ENCODE results near the gene CDK11A.

Gene CDK11A

DNA sequence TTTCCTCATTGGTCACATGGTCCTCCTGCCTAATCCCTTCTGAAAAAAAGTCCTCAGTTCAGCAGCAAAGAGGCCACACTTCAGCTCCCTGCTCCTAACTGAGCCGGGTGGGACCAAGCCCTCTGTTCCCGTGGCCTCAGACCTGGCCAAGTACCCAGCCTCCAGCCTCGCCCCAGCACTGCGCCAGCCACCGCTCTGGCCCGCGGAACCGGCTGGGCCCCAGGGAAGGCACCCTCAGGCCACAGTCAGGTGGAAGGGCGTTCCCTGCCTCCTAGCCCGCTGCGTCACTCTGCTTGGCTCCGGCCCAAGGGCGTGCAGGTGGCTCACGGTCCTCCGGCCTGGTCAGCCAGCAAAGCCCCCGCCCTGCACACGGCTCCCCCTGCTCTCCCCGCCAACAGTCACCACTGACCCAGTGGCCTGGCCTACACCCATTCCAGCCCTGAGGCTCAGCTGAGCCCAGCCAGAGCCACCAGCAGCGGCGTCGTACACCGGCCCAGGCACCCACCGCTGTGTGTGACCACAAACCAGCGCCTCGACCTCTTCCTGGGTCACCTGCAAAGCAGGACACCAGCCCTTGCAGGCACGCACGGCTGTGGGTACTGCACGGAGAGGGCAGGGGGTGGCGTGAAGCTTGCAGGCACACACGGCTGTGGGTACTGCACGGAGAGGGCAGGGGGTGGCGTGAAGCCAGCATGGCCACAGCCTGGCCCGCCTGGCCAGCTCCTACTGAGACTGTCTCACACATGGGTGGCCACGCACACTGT is 34.7 kb upstream of the CDK11A start:
- in situ Hi-C loops (cut with HindIII; ENCODE audit: low sequenced_read_pairs): loop anchor here (5.0 kb wide), 1 partner anchor 63 kb away; no protein-coding TSS in a partner anchor
- TF ChIP-seq, protein P1, sequence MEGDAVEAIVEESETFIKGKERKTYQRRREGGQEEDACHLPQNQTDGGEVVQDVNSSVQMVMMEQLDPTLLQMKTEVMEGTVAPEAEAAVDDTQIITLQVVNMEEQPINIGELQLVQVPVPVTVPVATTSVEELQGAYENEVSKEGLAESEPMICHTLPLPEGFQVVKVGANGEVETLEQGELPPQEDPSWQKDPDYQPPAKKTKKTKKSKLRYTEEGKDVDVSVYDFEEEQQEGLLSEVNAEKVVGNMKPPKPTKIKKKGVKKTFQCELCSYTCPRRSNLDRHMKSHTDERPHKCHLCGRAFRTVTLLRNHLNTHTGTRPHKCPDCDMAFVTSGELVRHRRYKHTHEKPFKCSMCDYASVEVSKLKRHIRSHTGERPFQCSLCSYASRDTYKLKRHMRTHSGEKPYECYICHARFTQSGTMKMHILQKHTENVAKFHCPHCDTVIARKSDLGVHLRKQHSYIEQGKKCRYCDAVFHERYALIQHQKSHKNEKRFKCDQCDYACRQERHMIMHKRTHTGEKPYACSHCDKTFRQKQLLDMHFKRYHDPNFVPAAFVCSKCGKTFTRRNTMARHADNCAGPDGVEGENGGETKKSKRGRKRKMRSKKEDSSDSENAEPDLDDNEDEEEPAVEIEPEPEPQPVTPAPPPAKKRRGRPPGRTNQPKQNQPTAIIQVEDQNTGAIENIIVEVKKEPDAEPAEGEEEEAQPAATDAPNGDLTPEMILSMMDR (IDR thresholded peaks at IDR 0.05; ENCODE audit: low read depth, low read length, missing control alignments): no peak
- no peak overlapping the region for H3K4me3 ChIP-seq (ENCODE audit: low read depth, low read length)
- no peak for DNase-seq (ENCODE audit: low read depth)

DNA sequence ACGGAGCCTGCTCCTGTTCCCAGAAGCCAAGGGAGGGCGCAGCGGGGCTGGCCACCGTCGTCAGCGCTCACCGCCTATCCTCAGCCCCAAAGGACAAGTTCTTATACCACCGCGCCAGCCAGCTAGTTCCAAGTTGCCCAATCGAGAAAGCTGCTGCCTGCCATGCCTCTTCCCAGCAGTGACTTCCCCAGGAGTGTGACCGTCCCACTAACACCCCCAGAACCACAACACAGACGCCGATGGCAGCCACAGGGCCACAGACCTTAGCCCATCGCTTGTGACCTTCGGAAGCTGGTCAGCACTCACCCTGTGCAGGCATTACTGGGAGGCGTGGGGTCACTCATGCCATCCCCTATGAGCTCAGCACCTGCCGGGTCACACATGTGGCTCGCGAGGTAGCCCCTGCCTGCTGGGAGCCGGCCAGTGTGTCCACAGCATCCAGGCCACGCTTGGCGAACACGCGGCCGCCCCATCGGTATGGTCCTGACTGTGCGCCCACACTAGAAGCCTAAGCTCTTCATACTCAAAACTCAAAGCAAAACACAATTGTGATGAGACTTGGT is 34.0 kb upstream of the CDK11A start:
- no peak overlapping the region for H3K4me3 ChIP-seq (ENCODE audit: low read depth, low read length)
- DNase-seq (ENCODE audit: low read depth): no peak
- TF ChIP-seq, protein P1 (IDR thresholded peaks at IDR 0.05; ENCODE audit: low read depth, low read length, missing control alignments): no peak
- in situ Hi-C loops (cut with HindIII; ENCODE audit: low sequenced_read_pairs): loop anchor here (5.0 kb wide), 1 partner anchor 64 kb away; no protein-coding TSS in a partner anchor

DNA sequence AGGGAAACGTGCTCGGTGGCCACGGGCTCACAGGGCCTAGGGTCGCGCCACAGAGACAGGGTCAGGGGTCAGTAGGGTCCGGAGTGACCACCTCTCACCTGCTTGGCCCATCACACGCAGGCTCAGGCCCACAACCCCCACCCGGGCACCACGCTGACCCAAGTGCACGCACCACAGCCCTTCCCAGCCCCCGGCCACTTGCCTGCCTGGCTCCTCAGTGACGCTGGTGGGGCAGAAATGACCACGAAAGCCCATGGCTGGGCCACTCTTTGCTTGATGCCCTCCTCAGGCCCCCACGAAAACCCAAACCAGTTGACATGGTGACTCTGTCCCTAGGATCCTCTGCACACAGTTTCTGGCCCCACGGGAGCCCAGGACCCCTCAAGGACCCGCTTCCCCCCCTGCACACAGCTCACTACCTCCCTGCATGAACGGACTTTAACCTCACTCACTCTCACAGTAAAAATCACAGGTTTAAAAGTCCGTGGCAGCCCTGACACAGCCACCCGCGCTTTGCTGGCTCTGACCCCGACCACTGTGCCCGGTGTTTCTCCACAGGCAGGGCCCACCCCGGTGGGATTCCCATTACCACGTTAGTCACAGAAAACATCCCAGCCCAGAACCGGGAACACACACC is 33.4 kb upstream of the CDK11A start:
- H3K4me3 ChIP-seq (ENCODE audit: low read depth, low read length): no peak overlapping the region
- TF ChIP-seq, protein P1 (IDR thresholded peaks at IDR 0.05; ENCODE audit: low read depth, low read length, missing control alignments): no peak
- in situ Hi-C loops (cut with HindIII; ENCODE audit: low sequenced_read_pairs): loop anchor here (5.0 kb wide), 1 partner anchor 65 kb away; no protein-coding TSS in a partner anchor
- DNase-seq (ENCODE audit: low read depth): no peak

DNA sequence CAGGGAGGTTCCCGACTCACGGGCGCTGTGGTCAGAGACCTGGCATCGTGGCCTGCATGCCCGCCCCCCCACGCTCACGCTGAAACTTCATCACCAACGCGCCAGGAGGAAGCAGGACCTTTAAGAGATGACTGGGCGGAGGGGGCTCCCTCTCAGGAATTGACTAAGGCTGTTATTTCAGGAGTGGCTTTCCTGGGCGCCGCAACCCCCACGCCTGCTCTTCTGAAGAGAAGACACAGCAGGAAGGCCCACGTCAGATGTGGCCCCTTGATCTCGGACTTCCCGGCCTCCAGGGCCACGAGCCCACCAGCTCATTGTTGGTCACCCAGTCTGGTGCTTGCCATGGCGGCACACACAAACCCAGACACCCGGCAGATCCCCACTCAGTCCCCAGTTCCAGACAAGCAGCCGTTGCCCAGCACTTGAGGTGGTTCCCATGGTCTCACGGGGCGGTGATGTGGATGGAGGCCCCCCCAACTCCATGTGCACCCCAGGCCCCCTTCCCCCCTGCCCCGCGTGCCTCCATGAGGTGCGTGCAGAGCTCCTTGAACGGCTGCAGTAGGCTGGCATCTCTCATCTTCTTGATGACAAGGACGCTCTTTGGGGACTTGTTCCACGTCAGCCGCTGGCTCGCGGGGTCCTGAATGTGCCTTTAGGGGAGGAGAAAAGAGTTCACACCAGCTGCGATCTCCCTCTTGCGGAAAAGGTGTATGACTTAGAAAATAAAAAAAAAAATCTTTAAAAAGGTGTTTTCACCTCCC is 32.7 kb upstream of the CDK11A start:
- TF ChIP-seq, protein P1 (IDR thresholded peaks at IDR 0.05; ENCODE audit: low read depth, low read length, missing control alignments): no peak
- in situ Hi-C loops (cut with HindIII; ENCODE audit: low sequenced_read_pairs): loop anchor here (5.0 kb wide), 1 partner anchor 65 kb away; no protein-coding TSS in a partner anchor
- no peak for DNase-seq (ENCODE audit: low read depth)
- no peak overlapping the region for H3K4me3 ChIP-seq (ENCODE audit: low read depth, low read length)

DNA sequence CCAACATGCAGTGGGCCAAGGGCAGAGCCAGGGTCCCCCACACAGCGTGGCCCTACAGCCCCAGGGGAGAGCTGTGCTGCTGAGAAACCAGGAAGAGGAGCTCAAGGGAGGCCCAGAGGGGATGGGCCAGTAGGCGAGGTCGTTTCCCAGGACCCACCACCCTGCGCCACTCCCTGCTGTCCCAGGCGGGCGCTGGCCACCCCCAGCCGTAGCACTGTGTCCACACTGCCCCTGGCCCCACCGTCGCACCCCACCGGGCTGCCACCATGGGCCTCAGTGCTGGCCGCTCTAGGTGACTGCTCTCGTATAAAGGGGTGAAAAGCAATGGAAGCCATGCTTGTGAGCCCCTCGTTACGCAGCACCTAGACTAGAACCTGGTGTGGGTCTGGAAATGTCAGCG is 31.7 kb upstream of the CDK11A start:
- in situ Hi-C loops (cut with HindIII; ENCODE audit: low sequenced_read_pairs): loop anchor here (5.0 kb wide), 1 partner anchor 66 kb away; no protein-coding TSS in a partner anchor
- no peak overlapping the region for H3K4me3 ChIP-seq (ENCODE audit: low read depth, low read length)
- TF ChIP-seq, protein P1 (IDR thresholded peaks at IDR 0.05; ENCODE audit: low read depth, low read length, missing control alignments): no peak
- no peak for DNase-seq (ENCODE audit: low read depth)

DNA sequence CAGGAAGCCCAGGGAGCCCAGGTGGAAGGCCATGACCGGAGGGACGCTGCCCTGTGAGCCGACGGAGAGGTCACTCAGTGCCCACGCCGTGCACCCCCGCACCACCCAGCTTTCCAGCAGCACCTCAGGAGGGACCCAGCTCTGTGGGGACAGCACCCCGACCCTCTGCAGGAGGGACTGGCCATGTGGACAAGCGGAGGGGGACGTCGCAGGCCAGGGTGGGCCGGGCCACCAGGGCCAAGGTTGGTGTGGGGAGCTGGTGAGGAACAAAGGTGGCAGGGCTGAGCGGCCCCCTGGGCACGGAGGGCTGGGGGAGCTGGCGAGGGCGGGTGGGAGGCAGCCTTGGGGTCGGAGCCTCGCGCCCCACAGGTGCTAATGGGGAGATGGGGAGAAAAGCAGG is 31.3 kb upstream of the CDK11A start:
- DNase-seq (ENCODE audit: low read depth): no peak
- no peak overlapping the region for H3K4me3 ChIP-seq (ENCODE audit: low read depth, low read length)
- TF ChIP-seq, protein P1 (IDR thresholded peaks at IDR 0.05; ENCODE audit: low read depth, low read length, missing control alignments): no peak
- in situ Hi-C loops (cut with HindIII; ENCODE audit: low sequenced_read_pairs): loop anchor here (5.0 kb wide), 1 partner anchor 67 kb away; no protein-coding TSS in a partner anchor
